ENCODE data around the gene MFRP. TPM values are rescaled to one million over a fixed set of nuclear protein-coding genes. Genes with fewer than 3 reads are reported as not detected.
A peak's percentile ranks its signal among the peaks of the same experiment; 100 is the strongest.

The MFRP gene
- total and polyA plus RNA-seq, 9 of the 15 experiments (the other 6 are each of a cell fraction or from before 2014, with no cell fraction given), result not detected

DNA sequence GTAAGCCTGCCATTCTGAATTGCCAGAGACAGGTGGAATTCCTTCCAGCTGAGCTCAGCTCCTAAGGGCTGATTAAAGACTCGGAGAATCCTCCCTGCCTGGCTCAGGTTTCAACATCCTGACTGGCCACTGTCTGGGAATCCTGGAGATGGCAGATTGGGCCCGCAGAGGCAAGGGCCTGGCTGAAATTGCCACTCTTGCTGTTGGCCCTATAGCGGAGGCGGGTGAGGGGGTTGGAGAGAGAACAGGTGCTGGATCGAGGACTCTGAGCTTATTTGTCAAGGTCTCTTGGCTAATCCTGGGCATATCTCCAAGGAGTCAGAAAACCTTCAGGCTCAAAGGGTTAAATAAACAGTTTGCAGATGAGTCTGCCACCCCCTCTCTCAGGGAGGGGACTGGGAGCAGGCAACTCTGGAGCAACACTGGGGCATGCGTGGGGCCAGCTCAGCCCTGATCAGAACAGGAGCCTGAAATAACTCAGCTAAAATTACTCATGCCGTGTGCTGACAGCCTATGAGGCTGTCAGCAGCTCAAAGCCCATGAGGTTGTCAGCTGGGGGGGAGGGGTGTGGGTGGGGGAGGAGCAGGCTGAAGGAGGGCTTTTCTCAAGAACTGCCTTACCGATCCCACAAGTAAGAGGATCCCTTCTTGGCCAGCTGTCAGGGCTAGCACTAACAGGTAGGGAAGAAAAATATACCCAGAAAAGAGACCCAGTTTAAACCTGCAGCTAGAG is 14.7 kb upstream of the MFRP start (continued):
- TF ChIP-seq, protein P1, sequence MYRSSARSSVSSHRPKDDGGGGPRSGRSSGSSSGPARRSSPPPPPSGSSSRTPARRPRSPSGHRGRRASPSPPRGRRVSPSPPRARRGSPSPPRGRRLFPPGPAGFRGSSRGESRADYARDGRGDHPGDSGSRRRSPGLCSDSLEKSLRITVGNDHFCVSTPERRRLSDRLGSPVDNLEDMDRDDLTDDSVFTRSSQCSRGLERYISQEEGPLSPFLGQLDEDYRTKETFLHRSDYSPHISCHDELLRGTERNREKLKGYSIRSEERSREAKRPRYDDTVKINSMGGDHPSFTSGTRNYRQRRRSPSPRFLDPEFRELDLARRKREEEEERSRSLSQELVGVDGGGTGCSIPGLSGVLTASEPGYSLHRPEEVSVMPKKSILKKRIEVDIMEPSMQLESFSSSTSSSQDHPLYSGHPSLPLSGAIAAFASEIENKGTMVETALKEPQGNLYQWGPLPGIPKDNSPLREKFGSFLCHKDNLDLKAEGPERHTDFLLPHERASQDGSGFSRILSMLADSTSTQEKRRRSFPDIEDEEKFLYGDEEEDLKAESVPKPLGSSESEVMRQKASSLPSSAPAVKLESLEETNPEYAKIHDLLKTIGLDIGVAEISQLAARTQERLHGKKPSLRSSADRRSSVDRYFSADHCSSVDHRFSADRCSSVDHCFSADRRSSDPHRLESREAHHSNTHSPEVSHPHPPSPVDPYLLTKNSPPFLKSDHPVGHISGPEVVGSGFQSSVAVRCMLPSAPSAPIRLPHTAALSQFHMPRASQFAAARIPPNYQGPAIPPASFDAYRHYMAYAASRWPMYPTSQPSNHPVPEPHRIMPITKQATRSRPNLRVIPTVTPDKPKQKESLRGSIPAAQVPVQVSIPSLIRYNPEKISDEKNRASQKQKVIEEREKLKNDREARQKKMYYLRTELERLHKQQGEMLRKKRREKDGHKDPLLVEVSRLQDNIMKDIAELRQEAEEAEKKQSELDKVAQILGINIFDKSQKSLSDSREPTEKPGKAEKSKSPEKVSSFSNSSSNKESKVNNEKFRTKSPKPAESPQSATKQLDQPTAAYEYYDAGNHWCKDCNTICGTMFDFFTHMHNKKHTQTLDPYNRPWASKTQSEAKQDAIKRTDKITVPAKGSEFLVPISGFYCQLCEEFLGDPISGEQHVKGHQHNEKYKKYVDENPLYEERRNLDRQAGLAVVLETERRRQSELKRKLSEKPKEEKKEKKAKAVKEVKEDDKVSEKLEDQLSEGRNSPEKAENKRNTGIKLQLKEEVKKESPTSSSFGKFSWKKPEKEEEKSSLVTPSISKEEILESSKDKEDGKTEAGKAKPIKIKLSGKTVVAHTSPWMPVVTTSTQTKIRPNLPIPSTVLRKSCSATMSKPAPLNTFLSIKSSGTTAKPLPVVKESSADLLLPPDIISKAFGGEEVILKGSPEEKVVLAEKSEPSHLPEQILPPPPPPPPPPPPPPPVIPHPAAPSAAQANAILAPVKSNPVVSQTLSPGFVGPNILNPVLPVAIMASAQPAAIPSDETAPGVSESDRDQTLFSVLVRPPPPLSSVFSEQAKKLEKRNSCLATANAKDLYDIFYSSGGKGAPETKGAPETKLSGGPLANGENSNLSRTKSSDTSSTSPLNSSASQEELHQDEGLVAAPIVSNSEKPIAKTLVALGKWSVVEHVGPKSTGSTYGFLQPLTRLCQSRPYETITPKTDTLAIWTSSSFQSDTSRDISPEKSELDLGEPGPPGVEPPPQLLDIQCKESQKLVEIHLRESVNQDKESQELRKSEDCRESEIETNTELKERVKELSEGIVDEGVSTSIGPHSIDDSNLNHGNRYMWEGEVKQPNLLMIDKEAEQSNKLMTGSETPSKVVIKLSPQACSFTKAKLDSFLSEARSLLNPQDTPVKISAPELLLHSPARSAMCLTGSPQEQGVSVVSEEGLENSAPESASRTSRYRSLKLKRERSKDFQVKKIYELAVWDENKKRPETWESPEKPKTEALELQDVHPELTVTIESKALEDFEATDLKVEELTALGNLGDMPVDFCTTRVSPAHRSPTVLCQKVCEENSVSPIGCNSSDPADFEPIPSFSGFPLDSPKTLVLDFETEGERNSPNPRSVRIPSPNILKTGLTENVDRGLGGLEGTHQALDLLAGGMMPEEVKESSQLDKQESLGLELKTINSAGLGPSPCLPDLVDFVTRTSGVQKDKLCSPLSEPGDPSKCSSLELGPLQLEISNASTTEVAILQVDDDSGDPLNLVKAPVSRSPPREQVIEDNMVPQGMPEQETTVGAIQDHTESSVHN (IDR thresholded peaks at IDR 0.05; ENCODE audit: borderline replicate concordance in 1 of 2, low read depth in 1 of 2), result peak in 1 of 2 experiments; percentile 38; a peak in 1 of 4 replicates
- TF ChIP-seq CEBPB (tag; IDR thresholded peaks at IDR 0.05) (0 out of 2 replicates have a peak, but pooled peaks have one; percentile 18), TCF3 (CRISPR knock-in tag; IDR thresholded peaks at IDR 0.05) (peak; percentile 13; the same call in 1 of the 2 replicates), NR2C2 (CRISPR knock-in tag; IDR thresholded peaks at IDR 0.05) (no peak), NR2C2 (tag; IDR thresholded peaks at IDR 0.05) (0 out of 2 replicates have a peak, but pooled peaks have one; percentile 20), ZEB2 (IDR thresholded peaks at IDR 0.05) (no peak), LEF1 (IDR thresholded peaks at IDR 0.05) (peak; percentile 74), POLR3G (IDR thresholded peaks at IDR 0.05; ENCODE audit: extremely low read depth, insufficient read length, insufficient replicate concordance) (no peak), EP300 (IDR thresholded peaks at IDR 0.05; ENCODE audit: low read length) (peak; percentile 44; the same call in 1 of the 2 replicates), ZFX (CRISPR knock-in tag; IDR thresholded peaks at IDR 0.05) (no peak), CHD1 (IDR thresholded peaks at IDR 0.05; ENCODE audit: low read length) (no peak), ZNF764 (CRISPR knock-in tag; IDR thresholded peaks at IDR 0.05; ENCODE audit: low read depth) (no peak)
- TF ChIP-seq, protein P2, sequence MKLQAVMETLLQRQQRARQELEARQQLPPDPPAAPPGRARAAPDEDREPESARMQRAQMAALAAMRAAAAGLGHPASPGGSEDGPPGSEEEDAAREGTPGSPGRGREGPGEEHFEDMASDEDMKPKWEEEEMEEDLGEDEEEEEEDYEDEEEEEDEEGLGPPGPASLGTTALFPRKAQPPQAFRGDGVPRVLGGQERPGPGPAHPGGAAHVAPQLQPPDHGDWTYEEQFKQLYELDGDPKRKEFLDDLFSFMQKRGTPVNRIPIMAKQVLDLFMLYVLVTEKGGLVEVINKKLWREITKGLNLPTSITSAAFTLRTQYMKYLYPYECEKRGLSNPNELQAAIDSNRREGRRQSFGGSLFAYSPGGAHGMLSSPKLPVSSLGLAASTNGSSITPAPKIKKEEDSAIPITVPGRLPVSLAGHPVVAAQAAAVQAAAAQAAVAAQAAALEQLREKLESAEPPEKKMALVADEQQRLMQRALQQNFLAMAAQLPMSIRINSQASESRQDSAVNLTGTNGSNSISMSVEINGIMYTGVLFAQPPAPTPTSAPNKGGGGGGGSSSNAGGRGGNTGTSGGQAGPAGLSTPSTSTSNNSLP (IDR thresholded peaks at IDR 0.05; ENCODE audit: borderline replicate concordance, low read depth, low read length), result 0 out of 2 replicates have a peak, but pooled peaks have one; percentile 13
- TF ChIP-seq, protein P3, sequence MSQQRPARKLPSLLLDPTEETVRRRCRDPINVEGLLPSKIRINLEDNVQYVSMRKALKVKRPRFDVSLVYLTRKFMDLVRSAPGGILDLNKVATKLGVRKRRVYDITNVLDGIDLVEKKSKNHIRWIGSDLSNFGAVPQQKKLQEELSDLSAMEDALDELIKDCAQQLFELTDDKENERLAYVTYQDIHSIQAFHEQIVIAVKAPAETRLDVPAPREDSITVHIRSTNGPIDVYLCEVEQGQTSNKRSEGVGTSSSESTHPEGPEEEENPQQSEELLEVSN (IDR thresholded peaks at IDR 0.05; ENCODE audit: borderline replicate concordance in 1 of 2, extremely low read depth in 1 of 2, insufficient read depth in 1 of 2, insufficient read length in 1 of 2, low read depth in 1 of 2, low read length in 1 of 2, poor library complexity in 1 of 2, severe bottlenecking in 1 of 2), result peak in 1 of 2 experiments; percentile 36

All from K562 (cell line).